Cardiac muscle cell (in vitro differentiated cells and primary cell): Measurements from ENCODE around the gene RINL. TPM values are rescaled to one million over a fixed set of nuclear protein-coding genes. Genes with fewer than 3 reads are reported as not detected.
"Not testable (repeated sequence)": the region's sequence is repeated elsewhere in the genome, so short reads cannot be mapped to it uniquely, and the experiment has no call there.

Experiments
- DNase-seq, 2 donors: peaks; one replicate each; pipeline versions ENCODE4 v3.0.0 to v3.0.0-alpha.2; 2010 to 2017; ENCODE audit warnings: low read depth in 1 of 2, low spot score in 1 of 2
- H3K27ac ChIP-seq: fragments of 200-600 bp; sonication (generic); 2 replicates; pipeline ENCODE4 v1.5.1; 2016
- H3K27me3 ChIP-seq: fragments of 200-600 bp; sonication (generic); 2 replicates; pipeline ENCODE4 v1.6.0; 2016; ENCODE audit warnings: control low read depth
- H3K36me3 ChIP-seq: fragments of 200-600 bp; sonication (generic); 2 replicates; pipeline ENCODE4 v1.5.1; 2016; ENCODE audit warnings: control low read depth
- H3K4me1 ChIP-seq: fragments of 200-600 bp; sonication (generic); 2 replicates; pipeline ENCODE4 v1.8.1; 2017; ENCODE audit warnings: low read depth, mild to moderate bottlenecking, mixed run types
- H3K4me3 ChIP-seq: fragments of 200-600 bp; sonication (generic); 2 replicates; pipeline ENCODE4 v1.5.1; 2016; ENCODE audit warnings: mild to moderate bottlenecking
- H3K9me3 ChIP-seq: fragments of 200-600 bp; sonication (generic); 2 replicates; pipeline ENCODE4 v1.5.1; 2017; ENCODE audit warnings: low read depth, mild to moderate bottlenecking, control low read depth
- polyA plus RNA-seq: library from polyadenylated mRNA; unstranded; fragments of >200 nt; fragmentation: Nextera tagmentation; extraction: Ambion mirVana; gene quantifications from 2 replicates; pipeline ENCODE4 v1.2.1, GENCODE V29; 2016
- total RNA-seq: library from RNA; depleted of rRNA; stranded (reverse); fragments of >200 nt; gene quantifications from 2 replicates; pipeline ENCODE4 v1.2.3, GENCODE V29; 2016
- TF ChIP-seq, protein P1 (sequence below): IDR thresholded peaks from 2 replicates; pipeline ENCODE4 v1.5.1; 2012; ENCODE audit warnings: low read depth, mild to moderate bottlenecking, low read length

Gene RINL
- total and polyA plus RNA-seq, 2 experiments from 2014 or later: 3.9 to 8.4 TPM

DNA sequence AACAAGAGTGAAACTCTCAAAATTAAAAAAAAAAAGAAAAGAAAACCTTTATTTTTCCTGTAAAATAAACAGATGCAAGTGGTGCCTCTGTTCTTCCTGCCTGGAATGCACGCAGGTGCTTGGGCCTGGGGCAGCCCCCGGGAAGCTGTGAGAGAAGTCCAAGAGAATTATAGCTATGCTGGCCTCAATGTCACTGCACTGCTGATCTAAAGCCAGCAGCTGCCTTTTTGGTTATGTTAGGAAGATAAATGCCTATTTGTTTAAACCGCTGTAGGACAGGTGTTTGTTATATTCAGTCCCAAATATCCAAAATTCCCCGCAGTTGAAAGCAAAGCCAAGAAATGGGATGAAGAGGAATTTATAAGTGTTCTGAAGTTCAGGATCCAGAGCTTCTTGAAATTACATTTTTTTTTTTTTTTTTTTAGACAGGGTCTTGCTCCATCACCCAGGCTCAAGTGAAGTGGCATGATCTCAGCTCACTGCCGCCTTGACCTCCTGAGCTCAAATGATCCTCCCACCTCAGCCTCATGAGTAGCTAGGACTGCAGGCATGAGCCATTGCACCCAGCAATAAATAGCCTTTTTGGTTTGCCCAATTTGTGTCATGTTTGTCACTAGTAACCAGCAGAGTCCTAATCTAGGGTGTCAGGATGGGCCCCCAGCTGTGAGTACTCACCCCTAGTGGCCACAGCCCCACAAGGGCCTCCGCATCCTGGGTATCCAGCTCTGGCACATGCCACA lies 2.2 kb downstream of the RINL start:
- Histone ChIP-seq H3K9me3 (no peaks in the 10 kb centered on the region), H3K4me3 (no peak overlapping the region), H3K27ac (no peak overlapping the region), H3K27me3 (no peaks in the 10 kb centered on the region), H3K4me1 (no peaks in the 10 kb centered on the region), H3K36me3 (no peaks in the 10 kb centered on the region)
- TF ChIP-seq, protein P1, sequence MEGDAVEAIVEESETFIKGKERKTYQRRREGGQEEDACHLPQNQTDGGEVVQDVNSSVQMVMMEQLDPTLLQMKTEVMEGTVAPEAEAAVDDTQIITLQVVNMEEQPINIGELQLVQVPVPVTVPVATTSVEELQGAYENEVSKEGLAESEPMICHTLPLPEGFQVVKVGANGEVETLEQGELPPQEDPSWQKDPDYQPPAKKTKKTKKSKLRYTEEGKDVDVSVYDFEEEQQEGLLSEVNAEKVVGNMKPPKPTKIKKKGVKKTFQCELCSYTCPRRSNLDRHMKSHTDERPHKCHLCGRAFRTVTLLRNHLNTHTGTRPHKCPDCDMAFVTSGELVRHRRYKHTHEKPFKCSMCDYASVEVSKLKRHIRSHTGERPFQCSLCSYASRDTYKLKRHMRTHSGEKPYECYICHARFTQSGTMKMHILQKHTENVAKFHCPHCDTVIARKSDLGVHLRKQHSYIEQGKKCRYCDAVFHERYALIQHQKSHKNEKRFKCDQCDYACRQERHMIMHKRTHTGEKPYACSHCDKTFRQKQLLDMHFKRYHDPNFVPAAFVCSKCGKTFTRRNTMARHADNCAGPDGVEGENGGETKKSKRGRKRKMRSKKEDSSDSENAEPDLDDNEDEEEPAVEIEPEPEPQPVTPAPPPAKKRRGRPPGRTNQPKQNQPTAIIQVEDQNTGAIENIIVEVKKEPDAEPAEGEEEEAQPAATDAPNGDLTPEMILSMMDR: no peak
- DNase-seq: no peak

DNA sequence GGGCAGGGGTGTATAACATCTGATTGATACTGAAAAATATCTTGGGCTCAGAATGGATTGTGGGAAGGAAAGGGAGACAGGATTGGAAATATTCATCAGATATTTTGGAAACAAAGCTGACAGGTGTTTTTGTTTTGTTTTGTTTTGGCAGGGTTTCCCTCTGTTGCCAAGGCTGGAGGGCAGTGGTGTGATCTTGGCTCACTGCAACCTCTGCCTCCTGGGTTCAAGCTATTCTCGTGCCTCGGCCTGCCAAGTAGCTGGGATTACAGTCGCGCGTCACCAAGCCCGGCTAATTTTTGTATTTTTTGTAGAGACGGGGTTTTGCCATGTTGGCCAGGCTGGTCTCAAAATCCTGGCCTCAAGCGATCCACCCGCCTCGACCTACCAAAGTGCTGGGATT lies 4.7 kb downstream of the RINL start:
- not testable (repeated sequence) for H3K27ac ChIP-seq, H3K4me1 ChIP-seq, DNase-seq

DNA sequence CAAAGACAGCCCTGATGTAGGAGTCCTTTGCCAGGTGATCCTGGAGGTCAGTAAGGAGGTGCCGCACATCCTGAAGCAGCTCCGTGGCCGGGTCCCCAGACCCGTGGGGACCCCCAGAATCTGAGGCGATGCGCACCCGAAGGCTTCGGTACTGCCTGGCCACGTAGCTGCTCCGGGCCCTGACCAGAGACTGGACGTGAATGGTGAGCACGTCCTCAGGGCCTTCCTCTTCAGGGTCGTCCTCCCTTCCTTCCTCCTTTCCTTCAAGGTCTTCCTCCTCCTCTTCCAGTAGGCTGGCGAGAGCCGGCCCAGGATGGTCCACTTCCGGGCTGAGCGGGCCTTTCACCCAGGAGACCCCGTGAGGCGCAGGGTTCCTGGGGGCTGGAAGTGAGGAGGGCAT lies 7.5 kb downstream of the RINL start:
- no peaks in the 10 kb centered on the region for H3K9me3 ChIP-seq
- no peak for DNase-seq
- no peak overlapping the region for H3K4me3 ChIP-seq
- H3K4me1 ChIP-seq: no peaks in the 10 kb centered on the region
- H3K36me3 ChIP-seq: no peaks in the 10 kb centered on the region
- TF ChIP-seq, protein P1: no peak
- no peak overlapping the region for H3K27ac ChIP-seq
- H3K27me3 ChIP-seq: no peaks in the 10 kb centered on the region

More for the DNA sequence above, 4.7 kb downstream of the RINL start:
- H3K4me3 ChIP-seq, H3K9me3 ChIP-seq, H3K27me3 ChIP-seq, H3K36me3 ChIP-seq: not testable (repeated sequence)

GRCh38 chr19:38869836-38870607 lies 8.1 kb downstream of the RINL start:
- peak; percentile 66 to 82 for DNase-seq

GRCh38 chr19:38869160-38869835 lies 8.8 kb downstream of the RINL start:
- H3K4me1 ChIP-seq: no peaks in the 10 kb centered on the region
- DNase-seq: no peak
- no peak overlapping the region for H3K27ac ChIP-seq
- no peaks in the 10 kb centered on the region for H3K9me3 ChIP-seq
- no peaks in the 10 kb centered on the region for H3K27me3 ChIP-seq
- TF ChIP-seq, protein P1: no peak
- no peaks in the 10 kb centered on the region for H3K36me3 ChIP-seq
- H3K4me3 ChIP-seq: peak overlapping the region; percentile 11

More at GRCh38 chr19:38869836-38870607, 8.1 kb downstream of the RINL start:
- H3K4me3 ChIP-seq: peak overlapping the region; percentile 11
- H3K4me1 ChIP-seq: no peaks in the 10 kb centered on the region
- H3K27ac ChIP-seq: no peak overlapping the region
- TF ChIP-seq, protein P1: peak; percentile 77
- H3K36me3 ChIP-seq: no peaks in the 10 kb centered on the region
- no peaks in the 10 kb centered on the region for H3K27me3 ChIP-seq
- H3K9me3 ChIP-seq: no peaks in the 10 kb centered on the region
